Hepatocyte (in vitro differentiated cells): ENCODE measurements around the gene FGF7. TPM values are rescaled to one million over a fixed set of nuclear protein-coding genes. Genes with fewer than 3 reads are reported as not detected.

ENCODE experiments used
- DNase-seq: peaks from one replicate; pipeline ENCODE4 v3.0.0-alpha.2; 2016; ENCODE audit warnings: low spot score
- H2AFZ ChIP-seq: fragments of 200-600 bp; sonication (generic); 2 replicates; pipeline ENCODE4 v1.6.0; 2016; ENCODE audit warnings: antibody characterized with exemption, mild to moderate bottlenecking
- H3K27ac ChIP-seq: fragments of 200-600 bp; sonication (generic); 2 replicates; pipeline ENCODE4 v1.5.1; 2016; ENCODE audit warnings: mild to moderate bottlenecking
- H3K27me3 ChIP-seq: fragments of 200-600 bp; sonication (generic); 2 replicates; pipeline ENCODE4 v1.6.1; 2016
- H3K36me3 ChIP-seq: fragments of 200-600 bp; sonication (generic); replicated peaks from 2 replicates; pipeline ENCODE4 v1.5.1; 2016; ENCODE audit warnings: low read depth; ENCODE audit not compliant: insufficient read depth
- H3K4me1 ChIP-seq: fragments of 200-600 bp; sonication (generic); 2 replicates; pipeline ENCODE4 v1.5.1; 2016; ENCODE audit warnings: mild to moderate bottlenecking, moderate library complexity; ENCODE audit not compliant: insufficient read depth
- H3K4me2 ChIP-seq: fragments of 200-600 bp; sonication (generic); 2 replicates; pipeline ENCODE4 v1.6.0; 2016
- H3K4me3 ChIP-seq: fragments of 200-600 bp; sonication (generic); 2 replicates; pipeline ENCODE4 v1.5.1; 2016; ENCODE audit warnings: mild to moderate bottlenecking
- H3K79me2 ChIP-seq: fragments of 200-600 bp; sonication (generic); 2 replicates; pipeline ENCODE4 v1.6.0; 2017; ENCODE audit warnings: mild to moderate bottlenecking
- H3K9me2 ChIP-seq: fragments of 200-600 bp; sonication (generic); replicated peaks from 2 replicates; pipeline ENCODE4 v1.6.0; 2017; ENCODE audit warnings: mild to moderate bottlenecking; ENCODE audit not compliant: insufficient read depth
- H3K9me3 ChIP-seq: fragments of 200-600 bp; sonication (generic); 2 replicates; pipeline ENCODE4 v1.5.1; 2016; ENCODE audit warnings: low read depth, mild to moderate bottlenecking
- H4K20me1 ChIP-seq: fragments of 200-600 bp; sonication (generic); 2 replicates; pipeline ENCODE4 v1.6.0; 2016; ENCODE audit warnings: mild to moderate bottlenecking; ENCODE audit not compliant: insufficient read depth, poor library complexity, severe bottlenecking
- CTCF ChIP-seq: fragments of 200-600 bp; sonication (generic); IDR thresholded peaks from 2 replicates; pipeline ENCODE4 v1.5.1; 2016; ENCODE audit warnings: antibody characterized with exemption, mild to moderate bottlenecking; ENCODE audit not compliant: poor library complexity
- EZH2 ChIP-seq: fragments of 200-600 bp; sonication (generic); IDR thresholded peaks from 2 replicates; pipeline ENCODE4 v1.6.1; 2016; ENCODE audit warnings: antibody characterized with exemption, mild to moderate bottlenecking, borderline replicate concordance
- EZH2phosphoT487 ChIP-seq: fragments of 200-600 bp; sonication (generic); IDR thresholded peaks from one replicate; pipeline ENCODE4 v1.6.1; 2018; ENCODE audit warnings: antibody characterized with exemption, mild to moderate bottlenecking, low read depth, moderate library complexity; ENCODE audit not compliant: unreplicated experiment, severe bottlenecking
- WGBS: methylation state at CpG from one replicate; pipeline ENCODE4 v1.1.6; 2016; ENCODE audit warnings: low lambda C conversion rate; ENCODE audit errors: missing lambda C conversion rate; 5-methylcytosine and 5-hydroxymethylcytosine counted together
- polyA plus RNA-seq: library from polyadenylated mRNA; unstranded; fragments of >200 nt; fragmentation: Nextera tagmentation; extraction: Ambion mirVana; gene quantifications from 2 replicates; pipeline ENCODE4 v1.2.1, GENCODE V29; 2016
- total RNA-seq: library from RNA; depleted of rRNA; stranded (reverse); fragments of >200 nt; gene quantifications from 2 replicates; pipeline ENCODE4 v1.2.3, GENCODE V29; 2014

FGF7 gene
- total and polyA plus RNA-seq, 2 experiments from 2014 or later: 11.2 to 18.9 TPM

- no peaks in the 10 kb centered on the region for H4K20me1 ChIP-seq
These were observed 12.1 kb downstream of the FGF7 start for GRCh38 chr15:49435174-49435573.

GRCh38 chr15:49436751-49437150 lies 13.7 kb downstream of the FGF7 start:
- no peak for DNase-seq
- Histone ChIP-seq H3K4me2 (no peak overlapping the region), H3K4me3 (no peak overlapping the region), H3K79me2 (no peaks in the 10 kb centered on the region), H3K9me2 (no peaks in the 10 kb centered on the region), H4K20me1 (no peaks in the 10 kb centered on the region), H2AFZ (no peak overlapping the region), H3K36me3 (no peaks in the 10 kb centered on the region), H3K4me1 (peaks cover 5% of the 10 kb centered on the region), H3K27ac (no peak overlapping the region), H3K9me3 (no peaks in the 10 kb centered on the region), H3K27me3 (no peaks in the 10 kb centered on the region)
- WGBS: 86% methylated on average over 2 of the region's 2 CpGs
- TF ChIP-seq CTCF (no peak), EZH2 (no peak), EZH2phosphoT487 (no peak)

More at GRCh38 chr15:49435174-49435573, 12.1 kb downstream of the FGF7 start:
- Histone ChIP-seq H3K9me3 (no peaks in the 10 kb centered on the region), H2AFZ (no peak overlapping the region), H3K27me3 (no peaks in the 10 kb centered on the region), H3K27ac (no peak overlapping the region), H3K4me1 (peaks cover 5% of the 10 kb centered on the region), H3K9me2 (no peaks in the 10 kb centered on the region), H3K36me3 (no peaks in the 10 kb centered on the region), H3K79me2 (no peaks in the 10 kb centered on the region), H3K4me2 (no peak overlapping the region), H3K4me3 (no peak overlapping the region)
- WGBS: 81% methylated on average over 1 of the region's 1 CpG
- TF ChIP-seq EZH2 (no peak), EZH2phosphoT487 (no peak), CTCF (no peak)
- peak; percentile 9 for DNase-seq

- H3K4me2 ChIP-seq: no peak overlapping the region
- no peaks in the 10 kb centered on the region for H3K79me2 ChIP-seq
- no peak overlapping the region for H3K4me3 ChIP-seq
- H2AFZ ChIP-seq: no peak overlapping the region
- H3K4me1 ChIP-seq: peaks cover 5% of the 10 kb centered on the region
- no peaks in the 10 kb centered on the region for H4K20me1 ChIP-seq
- no peaks in the 10 kb centered on the region for H3K27me3 ChIP-seq
- H3K27ac ChIP-seq: no peak overlapping the region
- no peaks in the 10 kb centered on the region for H3K36me3 ChIP-seq
- no peak for DNase-seq
- no peaks in the 10 kb centered on the region for H3K9me2 ChIP-seq
- no peaks in the 10 kb centered on the region for H3K9me3 ChIP-seq
- WGBS: 73% methylated on average over 6 of the region's 6 CpGs
- TF ChIP-seq EZH2phosphoT487: no peak
- no peak for TF ChIP-seq EZH2
- no peak for TF ChIP-seq CTCF
These were observed 16.1 kb downstream of the FGF7 start for GRCh38 chr15:49438962-49439631.
